ENCODE results near the gene ZNF267.

ZNF267 gene

GRCh38 chr16:31862761-31863160 is 10.8 kb upstream of the ZNF267 start:
- Histone ChIP-seq H3K27ac (replicated peaks; ENCODE audit: low read length) (no peak overlapping the region), H3K14ac (ENCODE audit: low read length) (no peak overlapping the region), H3K23ac (ENCODE audit: low read depth, low read length, poor library complexity) (no peak overlapping the region), H4K91ac (ENCODE audit: low read depth, low read length, poor library complexity) (no peak overlapping the region), H3K4me1 (ENCODE audit: control insufficient read depth in 2 of 2, insufficient read depth in 1 of 2, low read depth in 1 of 2, low read length in 2 of 2) (no peaks in the 10 kb centered on the region), H3K4me2 (ENCODE audit: insufficient read depth, low read length, poor library complexity, severe bottlenecking) (no peak overlapping the region), H3K4me3 (ENCODE audit: low read length in 2 of 2) (no peak overlapping the region), H3K9me3 (replicated peaks in 1 of 2; ENCODE audit: control insufficient read depth in 2 of 2, insufficient read depth in 1 of 2, low read depth in 1 of 2, low read length in 2 of 2) (peaks cover 0 to 8% of the 10 kb centered on the region in 2 donors), H3K4ac (ENCODE audit: low read length) (no peak overlapping the region), H3K18ac (ENCODE audit: low read length) (no peak overlapping the region), H3K36me3 (replicated peaks in 1 of 2; ENCODE audit: control insufficient read depth in 2 of 2, insufficient read depth in 2 of 2, low read length in 2 of 2) (no peaks in the 10 kb centered on the region), H2AK5ac (ENCODE audit: low read depth, low read length) (no peak overlapping the region), H3K27me3 (ENCODE audit: control insufficient read depth in 3 of 3, insufficient read depth in 3 of 3, low read depth in 1 of 3, low read length in 3 of 3) (peaks cover 0 to 23% (median 0%) of the 10 kb centered on the region in 3 experiments), H2BK5ac (ENCODE audit: low read length) (no peak overlapping the region), H2BK15ac (ENCODE audit: low read length) (no peak overlapping the region), H3K9ac (ENCODE audit: low read depth, low read length, poor library complexity) (no peak overlapping the region), H3K79me1 (ENCODE audit: low read depth, low read length) (no peaks in the 10 kb centered on the region), H2BK12ac (ENCODE audit: low read length) (no peak overlapping the region), H2BK120ac (ENCODE audit: low read depth, low read length) (no peak overlapping the region), H4K8ac (ENCODE audit: low read depth, low read length) (no peak overlapping the region), H2AFZ (ENCODE audit: low read length) (no peak overlapping the region)
- no peak for DNase-seq (ENCODE audit: low spot score)
- WGBS, 2 donors (ENCODE audit: extremely low coverage in 2 of 2, insufficient read length in 2 of 2, insufficient replicate concordance in 1 of 2) = no CpG with 5 or more reads among the region's 3 CpGs

GRCh38 chr16:31868164-31868563 is 5.4 kb upstream of the ZNF267 start:
- H3K4me2 ChIP-seq (ENCODE audit: insufficient read depth, low read length, poor library complexity, severe bottlenecking) = no peak overlapping the region
- DNase-seq (ENCODE audit: low spot score) = no peak
- no peak overlapping the region for H4K91ac ChIP-seq (ENCODE audit: low read depth, low read length, poor library complexity)
- H3K27me3 ChIP-seq (ENCODE audit: control insufficient read depth in 3 of 3, insufficient read depth in 3 of 3, low read depth in 1 of 3, low read length in 3 of 3) = peaks cover 0 to 3% (median under 1%) of the 10 kb centered on the region in 3 experiments
- H2BK120ac ChIP-seq (ENCODE audit: low read depth, low read length) = no peak overlapping the region
- H3K9me3 ChIP-seq (replicated peaks in 1 of 2; ENCODE audit: control insufficient read depth in 2 of 2, insufficient read depth in 1 of 2, low read depth in 1 of 2, low read length in 2 of 2) = peaks cover 0 to 5% of the 10 kb centered on the region in 2 donors
- no CpG with 5 or more reads among the region's 3 CpGs for WGBS, 2 donors (ENCODE audit: extremely low coverage in 2 of 2, insufficient read length in 2 of 2, insufficient replicate concordance in 1 of 2)
- no peak overlapping the region for H3K27ac ChIP-seq (replicated peaks; ENCODE audit: low read length)
- H2AK5ac ChIP-seq (ENCODE audit: low read depth, low read length) = no peak overlapping the region
- H3K18ac ChIP-seq (ENCODE audit: low read length) = no peak overlapping the region
- no peak overlapping the region for H3K4ac ChIP-seq (ENCODE audit: low read length)
- peaks cover 4 to 6% of the 10 kb centered on the region in 2 donors for H3K4me1 ChIP-seq (ENCODE audit: control insufficient read depth in 2 of 2, insufficient read depth in 1 of 2, low read depth in 1 of 2, low read length in 2 of 2)
- H2AFZ ChIP-seq (ENCODE audit: low read length) = no peak overlapping the region
- H3K4me3 ChIP-seq (ENCODE audit: low read length in 2 of 2) = no peak overlapping the region
- H2BK5ac ChIP-seq (ENCODE audit: low read length) = no peak overlapping the region
- H3K14ac ChIP-seq (ENCODE audit: low read length) = no peak overlapping the region
- no peak overlapping the region for H2BK15ac ChIP-seq (ENCODE audit: low read length)
- no peaks in the 10 kb centered on the region for H3K79me1 ChIP-seq (ENCODE audit: low read depth, low read length)
- H3K9ac ChIP-seq (ENCODE audit: low read depth, low read length, poor library complexity) = no peak overlapping the region
- no peak overlapping the region for H3K23ac ChIP-seq (ENCODE audit: low read depth, low read length, poor library complexity)
- H4K8ac ChIP-seq (ENCODE audit: low read depth, low read length) = no peak overlapping the region
- no peak overlapping the region for H2BK12ac ChIP-seq (ENCODE audit: low read length)
- no peaks in the 10 kb centered on the region for H3K36me3 ChIP-seq (replicated peaks in 1 of 2; ENCODE audit: control insufficient read depth in 2 of 2, insufficient read depth in 2 of 2, low read length in 2 of 2)

- Histone ChIP-seq H3K4ac (ENCODE audit: low read length) (no peak overlapping the region), H3K9ac (ENCODE audit: low read depth, low read length, poor library complexity) (no peak overlapping the region), H4K8ac (ENCODE audit: low read depth, low read length) (no peak overlapping the region), H2BK120ac (ENCODE audit: low read depth, low read length) (no peak overlapping the region), H3K4me3 (ENCODE audit: low read length in 2 of 2) (no peak overlapping the region), H3K18ac (ENCODE audit: low read length) (peak overlapping the region; percentile 35), H3K4me1 (ENCODE audit: control insufficient read depth in 2 of 2, insufficient read depth in 1 of 2, low read depth in 1 of 2, low read length in 2 of 2) (peaks cover 5 to 9% of the 10 kb centered on the region in 2 donors), H4K91ac (ENCODE audit: low read depth, low read length, poor library complexity) (no peak overlapping the region), H3K9me3 (replicated peaks in 1 of 2; ENCODE audit: control insufficient read depth in 2 of 2, insufficient read depth in 1 of 2, low read depth in 1 of 2, low read length in 2 of 2) (peaks cover 0 to 4% of the 10 kb centered on the region in 2 donors), H3K27me3 (ENCODE audit: control insufficient read depth in 3 of 3, insufficient read depth in 3 of 3, low read depth in 1 of 3, low read length in 3 of 3) (peaks cover 0 to 3% (median 0%) of the 10 kb centered on the region in 3 experiments), H2BK15ac (ENCODE audit: low read length) (no peak overlapping the region), H2AK5ac (ENCODE audit: low read depth, low read length) (no peak overlapping the region), H3K27ac (replicated peaks; ENCODE audit: low read length) (no peak overlapping the region), H3K14ac (ENCODE audit: low read length) (no peak overlapping the region), H3K23ac (ENCODE audit: low read depth, low read length, poor library complexity) (no peak overlapping the region), H2BK12ac (ENCODE audit: low read length) (no peak overlapping the region), H2BK5ac (ENCODE audit: low read length) (no peak overlapping the region), H3K4me2 (ENCODE audit: insufficient read depth, low read length, poor library complexity, severe bottlenecking) (no peak overlapping the region), H3K79me1 (ENCODE audit: low read depth, low read length) (no peaks in the 10 kb centered on the region), H3K36me3 (replicated peaks in 1 of 2; ENCODE audit: control insufficient read depth in 2 of 2, insufficient read depth in 2 of 2, low read length in 2 of 2) (no peaks in the 10 kb centered on the region), H2AFZ (ENCODE audit: low read length) (peak overlapping the region; percentile 92)
- DNase-seq (ENCODE audit: low spot score) = peak; percentile 67
- no CpG with 5 or more reads among the region's 8 CpGs for WGBS, 2 donors (ENCODE audit: extremely low coverage in 2 of 2, insufficient read length in 2 of 2, insufficient replicate concordance in 1 of 2)
Observed at GRCh38 chr16:31868691-31869167, 4.9 kb upstream of the ZNF267 start.

GRCh38 chr16:31869511-31870201 is 4.0 kb upstream of the ZNF267 start:
- no CpG with 5 or more reads among the region's 4 CpGs for WGBS, 2 donors (ENCODE audit: extremely low coverage in 2 of 2, insufficient read length in 2 of 2, insufficient replicate concordance in 1 of 2)
- H2AFZ ChIP-seq (ENCODE audit: low read length) = peak overlapping the region; percentile 92
- no peak overlapping the region for H2BK120ac ChIP-seq (ENCODE audit: low read depth, low read length)
- no peak overlapping the region for H3K18ac ChIP-seq (ENCODE audit: low read length)
- H3K9ac ChIP-seq (ENCODE audit: low read depth, low read length, poor library complexity) = no peak overlapping the region
- H3K4ac ChIP-seq (ENCODE audit: low read length) = no peak overlapping the region
- H4K91ac ChIP-seq (ENCODE audit: low read depth, low read length, poor library complexity) = no peak overlapping the region
- no peak overlapping the region for H3K4me3 ChIP-seq (ENCODE audit: low read length in 2 of 2)
- no peak overlapping the region for H3K23ac ChIP-seq (ENCODE audit: low read depth, low read length, poor library complexity)
- no peaks in the 10 kb centered on the region for H3K36me3 ChIP-seq (replicated peaks in 1 of 2; ENCODE audit: control insufficient read depth in 2 of 2, insufficient read depth in 2 of 2, low read length in 2 of 2)
- H2BK12ac ChIP-seq (ENCODE audit: low read length) = no peak overlapping the region
- H2AK5ac ChIP-seq (ENCODE audit: low read depth, low read length) = no peak overlapping the region
- H3K9me3 ChIP-seq (replicated peaks in 1 of 2; ENCODE audit: control insufficient read depth in 2 of 2, insufficient read depth in 1 of 2, low read depth in 1 of 2, low read length in 2 of 2) = peaks cover 0 to 2% of the 10 kb centered on the region in 2 donors
- H3K4me2 ChIP-seq (ENCODE audit: insufficient read depth, low read length, poor library complexity, severe bottlenecking) = no peak overlapping the region
- no peak overlapping the region for H2BK15ac ChIP-seq (ENCODE audit: low read length)
- peaks cover 0 to 3% (median 0%) of the 10 kb centered on the region in 3 experiments for H3K27me3 ChIP-seq (ENCODE audit: control insufficient read depth in 3 of 3, insufficient read depth in 3 of 3, low read depth in 1 of 3, low read length in 3 of 3)
- no peak for DNase-seq (ENCODE audit: low spot score)
- peaks cover 5 to 9% of the 10 kb centered on the region in 2 donors for H3K4me1 ChIP-seq (ENCODE audit: control insufficient read depth in 2 of 2, insufficient read depth in 1 of 2, low read depth in 1 of 2, low read length in 2 of 2)
- H2BK5ac ChIP-seq (ENCODE audit: low read length) = no peak overlapping the region
- no peak overlapping the region for H4K8ac ChIP-seq (ENCODE audit: low read depth, low read length)
- H3K27ac ChIP-seq (replicated peaks; ENCODE audit: low read length) = no peak overlapping the region
- no peaks in the 10 kb centered on the region for H3K79me1 ChIP-seq (ENCODE audit: low read depth, low read length)
- H3K14ac ChIP-seq (ENCODE audit: low read length) = no peak overlapping the region

All from neuronal stem cell (in vitro differentiated cells).